CD4-positive, alpha-beta T cell (primary cell): Measurements from ENCODE around the gene ZNF568. TPM values are rescaled to one million over a fixed set of nuclear protein-coding genes. Genes with fewer than 3 reads are reported as not detected.
A peak's percentile ranks its signal among the peaks of the same experiment; 100 is the strongest.

ENCODE experiments used
- ATAC-seq: fragments of 200-7000 bp; cut with Tn5 transposase; one replicate; pipeline ENCODE4 v1.10.0; 2022; ENCODE audit warnings: mild to moderate bottlenecking; ENCODE audit not compliant: poor library complexity
- CTCF ChIA-PET: fragments of 350-600 bp; sonication (Branson Sonifier 250); formaldehyde crosslinking; loops from one replicate; lab custom pipeline; 2021; ENCODE audit warnings: antibody characterized with exemption, inconsistent platforms; lab: Charles Lee
- POLR2A ChIA-PET: fragments of 350-600 bp; sonication (Branson Sonifier 250); formaldehyde crosslinking; loops from one replicate; lab custom pipeline; 2021; ENCODE audit warnings: antibody characterized with exemption, inconsistent platforms; lab: Charles Lee
- DNase-seq, 14 experiments: peaks; one replicate each; pipeline ENCODE4 v3.0.0-alpha.2; 2013 to 2020; ENCODE audit warnings: mixed read lengths in 2 of 14
- H3K27ac ChIP-seq, 2 donors: one replicate each; pipeline versions ENCODE4 v1.5.1 to v1.7.0; 2013; ENCODE audit warnings: low read length in 2 of 2, low read depth in 1 of 2, mild to moderate bottlenecking in 1 of 2
- H3K27me3 ChIP-seq, 2 experiments: 1 replicate in 1 of 2; 2 replicates in 1 of 2; pipeline versions ENCODE4 v1.6.1 to v1.7.0; 2013; ENCODE audit warnings: low read length in 2 of 2, control low read depth in 1 of 2, mild to moderate bottlenecking in 1 of 2, moderate library complexity in 1 of 2; ENCODE audit not compliant: insufficient read depth in 2 of 2, control insufficient read depth in 1 of 2
- H3K36me3 ChIP-seq: one replicate; pipeline ENCODE4 v1.6.1; 2013; ENCODE audit warnings: low read length, control low read depth; ENCODE audit not compliant: insufficient read depth
- H3K4me1 ChIP-seq: one replicate; pipeline ENCODE4 v1.6.1; 2013; ENCODE audit warnings: low read length, control low read depth; ENCODE audit not compliant: insufficient read depth
- H3K4me3 ChIP-seq: one replicate; pipeline ENCODE4 v1.5.1; 2013; ENCODE audit warnings: mild to moderate bottlenecking, low read length, moderate library complexity
- H3K9me3 ChIP-seq, 2 experiments: 1 replicate in 1 of 2; 2 replicates in 1 of 2; pipeline versions ENCODE4 v1.6.1 to v1.7.0; 2013; ENCODE audit warnings: low read length in 2 of 2, mild to moderate bottlenecking in 2 of 2, control low read depth in 1 of 2, moderate library complexity in 1 of 2; ENCODE audit not compliant: control insufficient read depth in 1 of 2, insufficient read depth in 1 of 2
- H3K27ac Mint-ChIP-seq: one replicate; pipeline ENCODE4 v1.8.0; 2020; ENCODE audit warnings: mixed read lengths
- H3K27me3 Mint-ChIP-seq: one replicate; pipeline ENCODE4 v1.8.0; 2021; ENCODE audit warnings: mixed read lengths
- H3K36me3 Mint-ChIP-seq: one replicate; pipeline ENCODE4 v1.8.0; 2021; ENCODE audit warnings: low read depth, mixed read lengths
- H3K4me1 Mint-ChIP-seq: one replicate; pipeline ENCODE4 v1.8.0; 2021; ENCODE audit warnings: low read depth, mixed read lengths
- H3K4me3 Mint-ChIP-seq: one replicate; pipeline ENCODE4 v1.8.0; 2020; ENCODE audit warnings: mild to moderate bottlenecking, mixed read lengths
- H3K9me3 Mint-ChIP-seq: one replicate; pipeline ENCODE4 v1.8.0; 2020; ENCODE audit warnings: mixed read lengths
- CTCF ChIP-seq: fragments of 200-600 bp; IDR thresholded peaks from one replicate; pipeline ENCODE4 v1.8.0; 2022; ENCODE audit warnings: antibody characterized with exemption, mild to moderate bottlenecking
- intact Hi-C, 2 experiments: fragments of 100-400 bp; cut with DNase I in 1 of 2; cut with micrococcal nuclease in 1 of 2; formaldehyde crosslinking; loops; one replicate each; pipeline versions ENCODE4 v1.15.1 to v1.9.0; 2023 to 2025; cut with DNase I, micrococcal nuclease
- total RNA-seq, 174 experiments: library from RNA in 2 of 174; stranded (reverse) in 2 of 174; gene quantifications; one replicate each; pipeline ENCODE4 v1.2.3 and lab custom pipeline; 2021 to 2026

Gene ZNF568
- total RNA-seq, 2 experiments from 2014 or later = 3.0 to 4.2 TPM

DNA sequence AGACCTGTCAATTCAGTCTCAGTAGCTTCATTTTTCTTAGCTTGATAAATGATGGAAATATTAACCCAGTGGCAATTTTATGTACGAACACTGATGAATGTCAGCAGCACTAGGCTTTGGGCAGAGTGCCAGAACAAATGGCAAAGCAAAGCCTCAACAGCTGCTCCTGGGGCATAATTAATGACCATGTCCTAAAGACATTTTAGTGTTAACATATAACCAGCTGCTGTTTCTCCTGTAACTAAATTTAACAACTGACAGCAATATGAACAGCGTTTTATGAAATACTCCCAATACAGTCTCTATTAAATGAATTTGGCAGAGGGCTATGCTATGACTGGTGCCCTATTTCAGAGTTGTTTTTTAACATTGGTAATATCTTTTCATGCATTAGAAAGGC is 47.1 kb downstream of the ZNF568 start:
- Mint-ChIP-seq H3K27ac (no peak overlapping the region), H3K4me1 (no peaks in the 10 kb centered on the region), H3K27me3 (no peaks in the 10 kb centered on the region), H3K9me3 (peaks cover 19% of the 10 kb centered on the region), H3K4me3 (no peak overlapping the region), H3K36me3 (peaks cover 64% of the 10 kb centered on the region)
- TF ChIP-seq CTCF = no peak
- Histone ChIP-seq H3K4me3 (no peak overlapping the region), H3K27ac (no peak overlapping the region), H3K27me3 (no peaks in the 10 kb centered on the region), H3K4me1 (no peaks in the 10 kb centered on the region), H3K36me3 (no peaks in the 10 kb centered on the region), H3K9me3 (peaks cover 42% of the 10 kb centered on the region in 2 experiments)
- POLR2A ChIA-PET = no interaction called here
- CTCF ChIA-PET = no interaction called here
- DNase-seq (no peak), ATAC-seq (no peak)
- intact Hi-C loops = no loop called here

DNA sequence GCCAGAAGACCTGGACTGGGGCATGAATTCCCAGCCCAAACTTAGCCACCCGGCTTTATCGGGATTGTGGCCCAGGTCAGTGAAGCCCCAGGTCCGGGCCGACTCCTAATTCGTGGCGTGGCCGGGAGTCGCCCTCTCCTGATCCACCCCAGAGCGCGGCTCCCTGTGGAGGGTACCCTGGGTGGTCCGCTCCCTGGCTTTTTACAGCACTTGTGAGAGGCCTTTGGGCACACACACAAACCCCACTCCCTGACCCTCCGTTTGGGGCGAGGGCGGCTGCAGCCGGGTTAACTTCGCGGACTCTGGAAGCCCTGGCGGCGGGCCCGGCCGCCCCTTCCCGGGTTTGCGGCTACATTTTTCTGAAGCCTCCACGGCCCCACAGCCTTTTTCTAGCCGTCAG is 56.4 kb downstream of the ZNF568 start:
- peaks cover 17% of the 10 kb centered on the region for H3K4me1 ChIP-seq
- H3K36me3 Mint-ChIP-seq = peaks cover 45% of the 10 kb centered on the region
- H3K9me3 ChIP-seq = peaks cover 0 to 34% of the 10 kb centered on the region in 2 experiments
- ATAC-seq (no peak), DNase-seq (peak in 2 of 14 experiments; percentile 3 to 4)
- no peaks in the 10 kb centered on the region for H3K36me3 ChIP-seq
- TF ChIP-seq CTCF = no peak
- no peaks in the 10 kb centered on the region for H3K27me3 ChIP-seq
- intact Hi-C loops = loop anchor here (2.0 to 10.0 kb wide), 8 partner anchors 56 to 858 kb away; partner anchors contain the start of genes ZNF383 (in 2 of the 2), OVOL3 (in 1 of the 2), POLR2I (in 1 of the 2) and TBCB (in 1 of the 2)
- H3K27ac Mint-ChIP-seq = no peak overlapping the region
- no peaks in the 10 kb centered on the region for H3K27me3 Mint-ChIP-seq
- CTCF ChIA-PET = interaction anchor here (0.6 to 1.6 kb wide), 20 partner anchors 14 to 808 kb away, joined by 3 to 11 read pairs (median 4); partner anchors contain the start of genes ZNF345, ZNF420, ZNF570 and ZNF585A
- POLR2A ChIA-PET = interaction anchor here (1.2 to 1.8 kb wide), 4 partner anchors 105 to 495 kb away, joined by 5 to 10 read pairs (median 6); partner anchors contain the start of genes ZNF345, ZNF383, ZNF420 and ZNF569
- peak overlapping the region; percentile 83 for H3K4me3 ChIP-seq
- H3K27ac ChIP-seq = peak overlapping the region in 1 of 2 donors; percentile 78
- H3K4me3 Mint-ChIP-seq = peak overlapping the region; percentile 92
- peaks cover 3% of the 10 kb centered on the region for H3K9me3 Mint-ChIP-seq
- H3K4me1 Mint-ChIP-seq = peaks cover 16% of the 10 kb centered on the region

- no peaks in the 10 kb centered on the region for H3K27me3 ChIP-seq
- H3K4me1 ChIP-seq = peaks cover 17% of the 10 kb centered on the region
Measured at GRCh38 chr19:36973021-36973843, 57.1 kb downstream of the ZNF568 start.

More at GRCh38 chr19:36973021-36973843, 57.1 kb downstream of the ZNF568 start:
- ChIA-PET CTCF (interaction anchor here (0.6 to 1.6 kb wide), 23 partner anchors 13 to 807 kb away, joined by 3 to 11 read pairs (median 4); partner anchors contain the start of genes ZNF146, ZNF345, ZNF420 and ZNF565), POLR2A (interaction anchor here (0.6 to 1.8 kb wide), 8 partner anchors 57 to 514 kb away, joined by 3 to 10 read pairs (median 5); partner anchors contain the start of genes ZNF345, ZNF383, ZNF420 and ZNF527)
- H3K36me3 Mint-ChIP-seq = peaks cover 48% of the 10 kb centered on the region
- Histone ChIP-seq H3K36me3 (no peaks in the 10 kb centered on the region), H3K4me3 (peak overlapping the region; percentile 83), H3K9me3 (peaks cover 0 to 32% of the 10 kb centered on the region in 2 experiments), H3K27ac (peak overlapping the region; percentile 57 to 78)
- peaks cover 16% of the 10 kb centered on the region for H3K4me1 Mint-ChIP-seq
- DNase-seq (peak; percentile 48 to 91 (median 72)), ATAC-seq (peak; percentile 98)
- peak; percentile 97 for TF ChIP-seq CTCF
- peaks cover 3% of the 10 kb centered on the region for H3K9me3 Mint-ChIP-seq
- H3K27ac Mint-ChIP-seq = peak overlapping the region; percentile 94
- peak overlapping the region; percentile 92 for H3K4me3 Mint-ChIP-seq
- H3K27me3 Mint-ChIP-seq = no peaks in the 10 kb centered on the region
- intact Hi-C loops = loop anchor here (1.0 to 10.0 kb wide), 9 partner anchors 56 to 858 kb away; partner anchors contain the start of genes ZNF383 (in 2 of the 2), ZNF420 (in 2 of the 2), OVOL3 (in 1 of the 2) and POLR2I (in 1 of the 2)
